MV-4-11 (cell line): Measurements from ENCODE around the gene PLD1.
A peak's percentile ranks its signal among the peaks of the same experiment; 100 is the strongest.

Experiments used
- DNase-seq: peaks from one replicate; lab custom pipeline; 2025; lab: John Stamatoyannopoulos, UW

PLD1 gene

DNA sequence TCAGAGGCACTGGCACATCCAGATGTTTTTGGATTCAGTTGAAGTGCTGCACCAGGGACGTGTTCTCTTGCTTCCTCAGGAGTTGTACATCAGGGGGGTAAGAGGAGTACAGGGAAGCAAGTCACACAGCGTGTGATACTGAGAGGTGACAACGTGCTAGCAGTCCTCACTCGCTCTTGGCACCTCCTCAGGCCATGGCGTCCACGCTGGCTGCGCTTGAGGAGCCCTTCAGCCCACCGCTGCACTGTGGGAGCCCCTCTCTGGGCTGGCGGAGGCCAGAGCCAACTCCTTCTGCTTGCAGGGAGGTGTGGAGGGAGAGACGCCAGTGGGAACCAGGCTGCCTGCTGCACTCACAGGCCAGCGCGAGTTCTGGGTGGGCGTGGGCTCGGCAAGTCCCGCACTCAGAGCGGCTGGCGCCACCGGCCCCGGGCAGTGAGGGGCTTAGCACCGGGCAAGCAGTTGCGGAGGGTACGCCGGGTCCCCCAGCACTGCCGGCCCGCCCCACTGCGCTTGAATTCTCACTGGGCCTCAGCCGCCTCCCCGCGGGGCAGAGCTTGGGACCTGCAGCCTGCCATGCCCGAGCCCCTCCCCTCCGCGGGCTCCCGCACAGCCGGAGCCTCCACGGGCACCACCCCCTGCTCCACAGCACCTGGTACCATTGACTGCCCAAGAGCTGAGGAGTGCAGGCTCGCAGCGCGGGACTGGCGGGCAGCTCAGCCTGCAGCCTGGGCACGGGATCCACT lies 64.5 kb downstream of the PLD1 start:
- no peak for DNase-seq

DNA sequence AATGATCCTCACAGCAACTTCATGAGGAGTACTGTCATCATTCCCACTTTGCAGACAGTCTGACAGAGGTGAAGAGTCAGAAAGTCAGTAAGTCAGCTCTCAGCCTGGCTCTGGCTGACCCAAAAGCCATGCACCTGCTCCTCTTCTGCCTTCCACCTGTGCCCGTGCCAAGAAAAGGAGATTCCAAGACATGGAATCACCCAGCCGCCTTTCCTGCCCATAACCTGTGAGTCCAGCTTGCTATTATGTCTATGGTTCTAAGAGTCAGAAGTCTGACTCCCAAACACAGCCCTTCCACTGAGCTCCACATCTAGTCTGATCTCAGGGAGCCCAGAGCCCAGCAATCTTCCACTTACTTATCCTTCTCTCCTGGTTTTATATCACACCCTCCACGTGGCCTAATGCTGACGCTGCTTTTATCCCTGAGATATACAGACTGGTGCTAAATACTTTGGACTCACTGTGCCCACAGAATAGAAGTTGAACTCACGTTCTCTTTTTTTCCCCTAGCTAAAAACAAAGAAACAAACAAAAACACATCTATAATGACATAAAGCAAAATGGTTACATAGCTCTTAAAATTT lies 66.0 kb downstream of the PLD1 start:
- DNase-seq: no peak

DNA sequence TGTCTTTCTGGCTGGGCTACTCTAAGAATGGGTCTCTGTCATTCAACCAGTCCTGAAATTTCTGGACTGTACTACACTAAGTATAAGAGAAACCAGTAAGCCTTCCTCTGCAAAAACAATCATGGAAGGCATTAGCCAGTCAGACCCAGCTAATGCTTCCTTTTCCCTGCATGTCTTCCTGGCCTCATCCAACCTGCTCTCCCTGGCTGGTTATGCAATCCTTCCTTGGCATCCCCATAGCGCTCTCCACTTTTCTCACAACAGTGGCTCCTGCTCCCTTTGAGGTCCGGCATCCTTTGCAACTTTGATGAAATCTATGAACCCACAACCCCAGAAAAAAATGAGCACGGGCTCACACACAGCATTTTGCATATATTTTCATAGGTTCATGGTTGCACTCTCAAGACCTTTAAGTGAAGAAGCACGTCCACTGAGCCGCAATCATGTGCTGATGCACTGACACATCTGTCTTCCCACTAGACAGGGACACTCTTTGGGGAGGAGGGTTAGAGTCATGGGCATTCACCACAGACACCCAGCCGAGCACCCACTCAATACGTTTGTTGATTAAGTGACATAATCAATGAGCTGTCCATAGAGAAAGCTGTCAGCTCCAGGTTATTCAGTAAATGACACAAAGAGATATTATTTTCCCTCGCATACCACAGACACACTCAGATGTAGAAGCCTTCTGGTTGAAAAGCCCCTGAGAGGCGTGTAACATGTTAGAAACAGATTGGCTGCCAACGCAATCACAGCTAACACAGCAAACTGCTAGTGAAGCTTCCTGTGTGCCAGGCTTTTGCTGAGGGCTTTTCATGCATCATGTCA lies 66.7 kb downstream of the PLD1 start:
- no peak for DNase-seq

DNA sequence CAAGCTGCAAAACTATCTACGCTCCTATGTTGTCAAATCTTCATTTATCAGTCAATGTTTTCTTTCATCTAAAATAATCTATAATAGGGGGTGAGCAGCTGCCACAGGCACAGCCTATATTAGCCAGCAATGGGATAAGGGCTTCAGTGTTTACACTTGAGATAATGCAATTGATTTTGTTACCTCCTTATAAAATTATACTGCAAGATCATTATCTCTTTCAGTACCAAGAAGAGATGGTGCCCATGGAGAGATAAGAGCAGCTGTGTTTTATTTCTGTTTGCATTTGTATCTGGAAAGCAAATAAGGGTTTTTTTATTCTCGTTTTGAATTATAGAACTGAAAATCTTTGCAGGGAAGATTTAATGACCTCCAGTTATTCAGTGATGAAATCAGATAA lies 68.9 kb downstream of the PLD1 start:
- DNase-seq: no peak

DNA sequence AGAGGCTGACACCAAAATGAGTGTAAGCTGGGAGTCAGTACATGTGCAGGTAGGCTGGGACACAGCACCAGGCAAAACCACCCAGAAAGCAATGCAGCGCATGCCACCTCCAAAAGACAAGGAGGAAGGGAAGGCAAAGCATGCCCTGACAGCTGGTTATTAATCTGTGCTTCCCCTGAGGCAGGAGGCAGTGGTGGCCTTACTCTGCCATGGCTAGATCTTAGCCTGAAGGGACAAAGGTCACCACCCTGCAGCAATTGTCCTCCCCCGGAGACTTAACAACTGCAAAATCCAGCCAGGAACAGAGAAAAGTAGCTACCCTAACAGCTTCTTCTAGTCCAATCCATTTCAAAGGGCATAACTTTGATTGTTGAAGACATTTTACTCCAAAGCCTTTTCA lies 73.7 kb downstream of the PLD1 start:
- no peak for DNase-seq

DNA sequence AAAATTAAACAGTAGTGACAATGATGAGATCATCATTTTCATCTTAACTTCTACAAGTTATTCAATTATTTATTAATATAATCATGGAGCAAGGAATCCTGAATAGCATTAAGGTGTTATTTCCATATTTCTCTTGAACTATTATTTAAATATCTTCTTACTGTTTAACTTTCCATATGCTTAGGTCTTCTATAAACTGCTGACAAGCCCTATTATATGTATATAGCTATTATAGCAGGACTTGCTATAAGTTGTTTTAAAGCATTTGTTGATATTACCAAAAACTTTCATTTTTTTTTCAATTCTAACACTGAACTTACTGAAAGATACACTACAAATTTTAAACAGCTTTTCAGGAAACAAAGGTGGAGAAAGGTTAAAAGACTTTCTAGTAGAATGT lies 76.7 kb downstream of the PLD1 start:
- no peak for DNase-seq

DNA sequence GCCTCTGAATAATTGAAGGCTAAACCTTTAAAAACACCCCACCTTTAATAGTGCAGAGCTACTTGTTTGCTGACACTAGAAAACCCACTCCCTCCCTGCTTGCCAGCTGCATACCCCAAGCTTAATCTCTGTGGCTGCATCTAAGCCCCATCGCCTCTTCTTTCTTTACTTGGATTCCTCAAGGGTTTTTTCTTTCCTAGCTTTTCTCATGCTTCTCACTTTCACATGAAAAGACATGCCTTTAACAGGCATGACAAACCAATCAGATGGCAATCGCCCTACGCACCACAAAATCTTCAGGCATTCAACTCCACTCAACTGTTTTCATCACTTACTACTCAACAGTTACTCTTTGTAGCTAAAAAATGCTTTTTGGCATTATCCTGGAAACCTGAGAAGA lies 77.5 kb downstream of the PLD1 start:
- no peak for DNase-seq

DNA sequence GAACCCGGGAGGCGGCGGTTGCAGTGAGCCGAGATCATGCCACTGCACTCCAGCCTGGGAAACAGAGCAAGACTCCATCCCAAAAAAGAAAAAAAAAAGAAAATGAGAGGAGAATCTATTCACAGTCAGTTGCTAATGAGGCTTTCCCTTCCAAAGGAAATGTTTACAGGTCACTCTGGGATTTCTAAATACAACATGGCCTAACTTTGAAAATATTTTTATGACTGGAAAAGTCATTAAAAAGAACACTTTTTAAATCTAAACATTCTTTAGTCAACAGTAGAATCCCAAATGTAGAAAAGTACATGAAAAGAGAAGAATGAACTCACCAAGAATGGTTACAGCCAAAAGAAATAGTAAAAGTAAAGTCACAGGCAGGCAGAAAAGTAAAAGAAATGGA lies 78.6 kb downstream of the PLD1 start:
- no peak for DNase-seq

DNA sequence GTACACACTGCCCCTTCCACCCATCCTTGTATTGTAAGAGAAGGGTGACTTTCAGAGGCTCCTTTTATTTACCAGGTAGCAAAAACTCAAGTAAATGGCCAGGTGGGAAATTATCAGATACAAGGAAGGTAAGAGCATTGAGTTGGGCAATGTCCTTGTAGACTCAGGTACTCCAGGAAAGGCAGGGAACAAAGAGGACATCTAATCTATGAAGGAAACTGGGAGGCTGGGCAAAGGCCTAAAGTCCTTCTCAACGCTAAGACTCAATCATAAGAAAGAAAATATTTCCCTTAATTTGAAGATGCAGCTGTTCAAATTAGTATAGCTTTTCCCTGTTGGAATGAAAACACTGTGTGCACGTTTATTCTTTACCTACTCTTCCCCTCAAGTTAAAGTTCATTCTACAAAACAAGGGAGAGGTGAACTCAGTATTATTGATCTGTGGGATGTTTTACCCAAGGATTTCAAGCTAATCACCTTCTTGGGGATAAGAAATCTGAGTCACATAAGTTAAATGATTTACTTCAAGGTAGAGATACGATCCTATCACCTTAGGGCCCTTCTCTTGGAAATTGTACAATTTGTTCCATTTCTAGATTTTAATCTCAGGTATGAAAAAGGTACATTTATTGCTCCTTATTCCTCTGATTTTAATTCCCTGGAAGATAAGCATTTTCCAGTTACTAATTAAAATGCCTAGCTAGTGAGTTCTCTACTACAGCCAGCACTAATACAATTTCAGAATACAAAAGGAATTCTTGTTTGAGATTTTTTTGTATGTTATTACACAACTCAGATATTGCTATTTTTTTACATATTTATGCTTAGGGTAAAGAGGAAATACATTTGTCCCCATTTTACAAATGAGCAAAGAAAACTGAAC lies 80.6 kb downstream of the PLD1 start:
- DNase-seq: no peak

DNA sequence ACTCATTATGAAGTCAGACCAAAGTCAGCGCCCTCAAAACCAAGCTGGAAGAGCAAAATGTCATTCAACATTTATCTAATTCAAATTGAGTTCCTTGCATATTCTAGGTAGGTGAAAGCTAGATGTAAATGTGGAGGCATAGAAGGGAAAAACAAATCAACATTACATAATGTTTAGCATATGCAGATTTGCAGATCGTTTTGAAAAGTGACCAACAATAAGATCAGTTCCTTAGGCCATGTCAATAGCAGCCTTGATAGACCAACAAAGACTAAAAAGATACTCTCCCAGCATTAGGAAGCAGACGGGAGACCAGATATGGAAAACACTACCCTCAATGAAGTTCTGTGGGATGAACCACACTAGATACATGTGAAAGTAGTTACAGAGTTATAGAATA lies 83.0 kb downstream of the PLD1 start:
- no peak for DNase-seq

DNA sequence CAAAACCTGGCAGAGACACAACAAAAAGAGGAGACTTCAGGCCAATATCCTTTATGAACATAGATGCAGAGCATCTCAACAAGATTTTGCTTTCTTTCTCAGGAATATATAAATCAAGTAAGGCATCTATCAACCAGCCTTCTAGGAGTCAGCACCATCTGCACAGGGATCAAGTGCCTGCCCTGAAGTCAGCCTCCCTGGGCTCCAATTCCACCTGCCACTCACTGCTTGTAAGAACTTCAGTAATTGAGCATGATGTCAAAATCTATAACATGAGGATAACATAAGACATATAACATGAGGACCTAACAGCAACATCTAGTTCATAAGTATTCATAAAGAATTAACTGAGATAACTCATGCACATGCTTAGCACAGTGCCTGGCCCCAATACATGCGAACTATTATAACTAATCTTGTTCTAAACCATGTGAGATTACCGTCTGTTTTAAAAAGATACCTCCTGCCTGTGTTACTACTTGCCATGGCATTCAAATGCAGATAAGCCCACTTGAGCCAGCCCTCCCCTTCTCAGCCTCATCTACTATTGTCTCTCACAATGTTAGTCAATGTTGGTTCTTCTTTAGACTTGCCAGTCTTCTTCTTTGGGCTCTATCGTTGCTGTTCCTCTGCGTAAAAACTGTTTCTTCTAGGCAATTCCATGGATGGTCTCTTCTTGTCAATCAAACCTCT lies 91.6 kb downstream of the PLD1 start:
- no peak for DNase-seq

DNA sequence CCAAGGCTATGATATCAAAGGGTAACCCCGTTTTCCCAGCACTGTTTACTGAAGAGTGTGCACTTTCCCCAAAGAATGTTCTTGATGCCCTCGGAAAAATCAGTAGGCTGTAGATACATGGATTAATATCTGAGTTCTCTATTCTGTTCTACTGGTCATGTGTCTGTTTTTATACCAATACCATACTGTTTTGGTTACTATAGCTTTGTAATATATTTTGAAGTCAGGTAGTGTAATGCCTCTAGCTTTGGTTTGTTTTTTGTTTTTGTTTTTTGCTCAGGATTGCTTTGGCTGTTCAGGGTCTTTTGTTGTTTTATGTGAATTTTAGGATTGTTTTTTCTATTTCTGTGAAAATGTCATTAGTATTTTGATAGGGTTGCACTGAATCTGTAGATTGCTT lies 95.1 kb downstream of the PLD1 start:
- DNase-seq: no peak

DNA sequence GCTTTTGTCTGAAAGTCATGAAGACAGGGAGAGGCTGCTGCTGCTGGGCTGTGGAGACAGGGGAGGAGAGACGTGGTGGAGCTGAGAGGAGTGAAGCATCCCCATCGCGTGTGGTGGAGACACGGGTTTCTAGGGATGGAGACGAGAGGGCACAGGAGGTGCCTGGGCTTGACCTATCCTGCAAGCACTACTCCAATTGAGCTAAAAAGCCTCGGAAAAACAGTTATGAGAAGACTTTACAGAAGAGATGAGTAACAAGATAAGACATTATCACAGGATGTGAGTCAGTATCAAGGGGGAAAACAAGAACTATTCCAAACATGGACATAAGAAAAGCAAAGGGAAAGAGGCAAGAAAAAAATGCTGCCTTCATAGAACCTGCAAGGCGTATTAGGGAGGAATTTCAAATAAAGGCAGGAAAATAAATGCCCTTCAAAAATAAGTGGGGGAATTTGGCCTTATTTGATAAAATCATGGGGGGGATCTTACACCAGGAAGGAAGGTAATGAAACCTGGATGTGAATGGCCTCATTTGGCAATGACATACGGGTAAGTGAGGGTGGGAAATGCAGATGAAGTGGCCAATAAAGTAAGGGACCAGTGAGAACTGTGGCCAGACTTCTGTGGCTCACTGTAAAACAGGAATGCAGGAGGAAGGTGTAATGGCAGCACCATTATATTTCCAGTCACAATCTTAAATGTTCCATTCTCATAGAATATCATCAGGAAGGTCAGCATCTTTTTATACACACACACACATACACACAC lies 97.9 kb downstream of the PLD1 start:
- no peak for DNase-seq

DNA sequence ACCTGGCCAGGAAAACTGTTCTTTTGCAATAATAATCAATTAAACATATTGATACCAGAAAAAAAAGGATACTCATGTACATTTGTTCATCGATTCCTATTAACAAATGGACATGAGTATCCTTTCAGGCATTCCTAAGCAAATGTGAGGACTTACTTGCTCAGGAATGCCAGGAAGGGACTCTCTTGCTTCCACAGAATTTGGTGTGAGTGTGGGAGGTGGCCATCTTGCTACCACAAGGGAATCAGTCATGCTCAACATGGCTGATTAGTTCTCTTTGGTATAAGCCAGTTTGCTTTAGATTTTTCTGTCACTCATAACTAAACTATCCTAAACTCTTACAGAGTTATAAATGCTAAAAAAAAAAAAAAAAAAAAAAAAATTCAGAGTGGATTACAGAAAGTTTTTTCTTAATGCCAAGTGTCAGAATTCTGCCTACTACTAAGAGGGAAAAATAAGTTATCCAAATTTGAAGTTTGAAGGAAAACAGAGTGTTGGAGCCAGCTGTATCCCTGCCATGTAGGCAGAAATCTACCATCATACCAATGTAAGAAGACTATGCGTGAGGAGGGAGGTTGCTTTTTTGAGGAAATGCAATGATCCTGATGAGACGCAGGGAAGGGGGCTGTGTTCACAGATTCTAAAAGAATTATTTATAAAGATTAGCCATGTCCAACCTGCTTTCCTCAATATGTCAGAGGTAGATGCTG lies 98.7 kb downstream of the PLD1 start:
- no peak for DNase-seq

DNA sequence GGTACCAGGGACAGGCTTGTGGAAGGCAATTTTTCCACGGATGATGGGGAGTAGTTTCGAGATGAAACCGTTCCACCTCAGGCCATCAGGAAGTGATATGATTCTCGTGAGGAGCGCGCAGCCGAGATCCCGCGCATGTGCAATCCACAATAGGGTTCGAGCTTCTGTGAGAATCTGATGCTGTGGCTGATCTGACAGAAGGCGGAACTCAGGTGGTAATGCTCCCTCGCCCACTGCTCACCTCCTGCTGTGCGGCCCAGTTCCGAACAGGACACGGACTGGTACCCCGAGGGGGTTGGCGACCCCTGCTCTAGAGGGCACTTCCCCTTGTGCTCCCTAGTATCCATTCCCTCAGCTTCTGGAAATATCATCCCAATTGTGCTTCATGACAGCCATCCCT lies 99.9 kb downstream of the PLD1 start:
- no peak for DNase-seq

DNA sequence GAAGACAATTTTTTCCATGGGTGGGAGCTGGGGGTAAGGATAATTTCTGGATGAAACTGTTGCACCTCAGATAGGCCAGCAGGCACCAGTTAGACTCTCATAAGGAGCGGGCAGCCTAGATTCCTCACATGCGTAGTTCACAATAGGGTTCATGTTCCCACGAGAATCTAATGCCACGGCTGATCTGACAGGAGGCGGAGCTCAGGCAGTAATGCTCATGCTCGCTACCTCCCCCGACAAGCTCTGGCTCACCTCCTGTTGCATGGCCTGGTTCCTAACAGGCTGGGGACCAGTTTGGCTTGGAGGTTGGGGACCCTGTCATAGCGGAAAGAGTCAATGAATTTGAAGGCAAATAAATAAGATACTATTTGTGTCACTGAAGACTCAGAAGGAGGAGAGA lies 105.5 kb downstream of the PLD1 start:
- DNase-seq: no peak

DNA sequence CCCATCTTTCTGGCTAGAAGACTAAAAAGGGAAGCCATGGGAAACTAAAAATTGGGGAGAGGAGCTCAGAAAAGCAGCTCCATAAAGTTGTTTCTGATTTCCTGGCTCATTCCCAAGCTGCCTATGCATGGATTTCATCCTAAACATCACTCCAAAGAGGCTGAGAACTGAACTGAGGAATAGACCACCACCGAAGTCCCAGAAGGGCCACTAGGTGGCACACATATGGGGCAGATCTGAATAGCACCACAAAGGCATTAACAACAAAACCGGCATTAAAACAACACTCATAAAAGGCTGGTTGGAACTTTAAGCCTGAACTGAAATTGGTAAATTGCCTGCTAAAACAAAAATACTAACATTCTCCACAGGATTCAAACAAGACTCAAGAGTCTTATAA lies 106.3 kb downstream of the PLD1 start:
- peak; percentile 49 for DNase-seq

DNA sequence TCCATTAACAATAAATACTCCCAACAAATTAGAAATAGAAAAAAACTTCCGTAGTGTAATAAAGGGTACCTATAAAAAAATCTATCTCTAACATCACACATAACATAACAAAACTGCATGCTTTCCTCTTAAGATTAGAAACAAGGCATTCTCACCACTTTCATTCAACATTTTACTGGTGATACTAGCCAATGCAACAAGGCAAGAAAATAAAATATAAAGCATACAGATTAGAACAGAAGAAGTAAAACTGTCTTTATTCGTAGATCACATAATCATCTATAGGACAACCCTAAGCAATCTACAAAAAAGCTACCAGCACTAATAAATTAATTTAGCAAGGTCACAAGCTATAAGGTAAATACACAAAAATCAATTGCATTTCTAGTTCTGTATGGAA lies 107.1 kb downstream of the PLD1 start:
- no peak for DNase-seq

DNA sequence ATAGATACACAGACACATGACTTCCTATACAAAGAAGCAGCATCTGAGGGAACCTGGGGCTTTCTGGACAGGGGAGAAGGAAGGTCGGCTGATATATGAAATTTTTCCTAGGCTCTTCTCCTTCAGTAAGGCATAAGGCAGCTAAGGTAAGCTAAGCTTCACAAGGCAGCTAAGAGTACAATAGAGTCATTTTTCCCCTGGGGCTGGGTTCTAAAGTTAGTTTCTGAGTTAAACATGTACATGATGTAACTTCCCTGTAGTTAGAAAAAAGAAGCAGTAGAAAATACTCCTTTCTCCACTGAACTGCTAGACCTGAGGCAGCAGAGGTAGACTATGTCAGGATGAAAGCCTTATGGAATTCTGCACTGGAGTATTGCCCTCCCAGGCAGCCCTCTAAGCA lies 109.6 kb downstream of the PLD1 start:
- no peak for DNase-seq

DNA sequence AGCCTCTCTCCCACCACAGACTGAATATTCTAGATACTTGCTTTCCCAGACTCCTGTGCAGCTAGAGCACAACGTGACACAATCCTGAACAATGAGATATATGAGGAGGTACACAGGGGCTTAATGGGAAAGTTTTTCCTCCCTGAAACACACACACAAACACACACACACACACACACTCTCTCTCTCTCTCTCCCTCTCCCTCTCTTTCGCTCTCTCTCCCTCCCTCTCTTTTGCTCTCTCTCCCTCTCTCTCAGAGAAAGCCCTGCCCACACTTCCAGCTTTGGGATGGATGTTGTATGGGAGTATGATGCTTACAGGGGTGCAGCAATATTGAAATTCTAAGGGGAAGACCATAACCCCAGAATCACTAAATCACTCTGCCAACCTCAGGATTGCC lies 110.1 kb downstream of the PLD1 start:
- DNase-seq: no peak
